Measurements from ENCODE around the gene RNF11. TPM values are rescaled to one million over a fixed set of nuclear protein-coding genes. Genes with fewer than 3 reads are reported as not detected.

RNF11 gene
- total RNA-seq, 1 donor from 2014 or later, result 126 TPM

DNA sequence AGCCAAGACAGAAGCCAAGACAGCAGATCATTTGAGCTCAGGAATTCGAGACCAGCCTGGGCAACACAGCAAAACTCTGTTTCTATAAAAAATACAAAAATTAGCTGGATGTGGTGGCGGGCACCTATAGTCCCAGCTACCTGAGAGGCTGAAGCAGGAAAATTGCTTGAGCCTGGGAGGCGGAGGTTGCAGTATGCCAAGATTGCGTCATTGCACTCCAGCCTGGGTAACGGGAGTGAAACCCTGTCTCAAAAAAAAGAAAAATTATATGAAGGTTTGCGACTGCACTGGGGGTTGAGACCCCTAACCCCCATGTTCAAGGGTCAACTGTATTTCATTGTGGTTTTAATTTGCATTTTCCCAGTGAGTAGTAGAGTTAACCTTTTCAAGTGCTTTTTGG, 16.3 kb downstream of the RNF11 start:
- Mint-ChIP-seq H3K27me3 (ENCODE audit: low read depth, unreplicated experiment) (no peaks in the 10 kb centered on the region), H3K4me1 (ENCODE audit: low read depth, unreplicated experiment) (peaks cover 11% of the 10 kb centered on the region), H3K9me3 (ENCODE audit: unreplicated experiment) (no peaks in the 10 kb centered on the region), H3K36me3 (ENCODE audit: low read depth, unreplicated experiment) (no peaks in the 10 kb centered on the region), H3K4me3 (ENCODE audit: unreplicated experiment) (no peak overlapping the region), H3K27ac (ENCODE audit: unreplicated experiment) (no peak overlapping the region)
- no peak for TF ChIP-seq EZH2 (IDR thresholded peaks at IDR 0.05; ENCODE audit: insufficient read depth, low read length)
- TF ChIP-seq, protein P1, sequence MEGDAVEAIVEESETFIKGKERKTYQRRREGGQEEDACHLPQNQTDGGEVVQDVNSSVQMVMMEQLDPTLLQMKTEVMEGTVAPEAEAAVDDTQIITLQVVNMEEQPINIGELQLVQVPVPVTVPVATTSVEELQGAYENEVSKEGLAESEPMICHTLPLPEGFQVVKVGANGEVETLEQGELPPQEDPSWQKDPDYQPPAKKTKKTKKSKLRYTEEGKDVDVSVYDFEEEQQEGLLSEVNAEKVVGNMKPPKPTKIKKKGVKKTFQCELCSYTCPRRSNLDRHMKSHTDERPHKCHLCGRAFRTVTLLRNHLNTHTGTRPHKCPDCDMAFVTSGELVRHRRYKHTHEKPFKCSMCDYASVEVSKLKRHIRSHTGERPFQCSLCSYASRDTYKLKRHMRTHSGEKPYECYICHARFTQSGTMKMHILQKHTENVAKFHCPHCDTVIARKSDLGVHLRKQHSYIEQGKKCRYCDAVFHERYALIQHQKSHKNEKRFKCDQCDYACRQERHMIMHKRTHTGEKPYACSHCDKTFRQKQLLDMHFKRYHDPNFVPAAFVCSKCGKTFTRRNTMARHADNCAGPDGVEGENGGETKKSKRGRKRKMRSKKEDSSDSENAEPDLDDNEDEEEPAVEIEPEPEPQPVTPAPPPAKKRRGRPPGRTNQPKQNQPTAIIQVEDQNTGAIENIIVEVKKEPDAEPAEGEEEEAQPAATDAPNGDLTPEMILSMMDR (IDR thresholded peaks at IDR 0.05; ENCODE audit: insufficient read depth, low read depth, low read length), result no peak
- H3K36me3 ChIP-seq (ENCODE audit: insufficient read depth, low read length), result no peaks in the 10 kb centered on the region
- no peak overlapping the region for H3K4me3 ChIP-seq (ENCODE audit: insufficient read depth, low read depth, low read length)
- peaks cover 85% of the 10 kb centered on the region for H4K20me1 ChIP-seq (ENCODE audit: insufficient read depth, low read length)
- H3K79me2 ChIP-seq (ENCODE audit: insufficient read depth, low read length), result peaks cover 99% of the 10 kb centered on the region
- H2AFZ ChIP-seq (ENCODE audit: low read depth, low read length), result no peak overlapping the region
- no peaks in the 10 kb centered on the region for H3K27me3 ChIP-seq (ENCODE audit: insufficient read depth, low read length)
- FAIRE-seq, result no peak
- H3K4me2 ChIP-seq (ENCODE audit: low read length), result no peak overlapping the region
- peaks cover 7% of the 10 kb centered on the region for H3K4me1 ChIP-seq (ENCODE audit: insufficient read depth, low read length)
- no peak for DNase-seq (ENCODE audit: low read depth)
- H3K27ac ChIP-seq (ENCODE audit: low read depth, low read length), result no peak overlapping the region
- H3K9ac ChIP-seq (ENCODE audit: low read length), result no peak overlapping the region
- H3K9me3 ChIP-seq (ENCODE audit: insufficient read depth, low read depth, low read length), result no peaks in the 10 kb centered on the region

DNA sequence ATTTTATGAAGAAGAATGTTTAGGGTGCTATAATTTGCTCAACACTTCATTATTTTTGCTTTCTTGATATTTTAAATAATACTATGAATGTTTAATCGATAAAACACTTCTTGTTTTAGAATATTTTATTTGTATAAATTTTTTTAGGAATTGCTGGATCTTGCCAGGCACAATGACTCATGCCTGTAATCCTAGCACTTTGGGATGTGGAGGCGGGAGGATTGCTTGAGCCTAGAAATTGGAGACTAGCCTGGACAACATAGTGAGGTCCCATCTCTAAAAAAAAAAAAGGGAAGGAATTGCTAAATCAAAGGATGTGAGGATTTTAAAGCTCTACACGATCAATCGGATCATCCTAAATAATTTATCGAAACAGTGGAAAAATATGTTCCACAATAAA, 17.6 kb downstream of the RNF11 start:
- Mint-ChIP-seq H3K27ac (ENCODE audit: unreplicated experiment) (no peak overlapping the region), H3K4me3 (ENCODE audit: unreplicated experiment) (no peak overlapping the region), H3K9me3 (ENCODE audit: unreplicated experiment) (no peaks in the 10 kb centered on the region), H3K27me3 (ENCODE audit: low read depth, unreplicated experiment) (no peaks in the 10 kb centered on the region), H3K4me1 (ENCODE audit: low read depth, unreplicated experiment) (peaks cover 19% of the 10 kb centered on the region), H3K36me3 (ENCODE audit: low read depth, unreplicated experiment) (no peaks in the 10 kb centered on the region)
- no peak overlapping the region for H2AFZ ChIP-seq (ENCODE audit: low read depth, low read length)
- H3K9ac ChIP-seq (ENCODE audit: low read length), result no peak overlapping the region
- H4K20me1 ChIP-seq (ENCODE audit: insufficient read depth, low read length), result peaks cover 85% of the 10 kb centered on the region
- no peak for FAIRE-seq
- H3K4me3 ChIP-seq (ENCODE audit: insufficient read depth, low read depth, low read length), result no peak overlapping the region
- DNase-seq (ENCODE audit: low read depth), result no peak
- H3K27ac ChIP-seq (ENCODE audit: low read depth, low read length), result no peak overlapping the region
- H3K27me3 ChIP-seq (ENCODE audit: insufficient read depth, low read length), result no peaks in the 10 kb centered on the region
- H3K36me3 ChIP-seq (ENCODE audit: insufficient read depth, low read length), result no peaks in the 10 kb centered on the region
- TF ChIP-seq, protein P1 (IDR thresholded peaks at IDR 0.05; ENCODE audit: insufficient read depth, low read depth, low read length), result no peak
- no peak for TF ChIP-seq EZH2 (IDR thresholded peaks at IDR 0.05; ENCODE audit: insufficient read depth, low read length)
- H3K9me3 ChIP-seq (ENCODE audit: insufficient read depth, low read depth, low read length), result no peaks in the 10 kb centered on the region
- peaks cover 8% of the 10 kb centered on the region for H3K4me1 ChIP-seq (ENCODE audit: insufficient read depth, low read length)
- H3K79me2 ChIP-seq (ENCODE audit: insufficient read depth, low read length), result peaks cover 99% of the 10 kb centered on the region
- no peak overlapping the region for H3K4me2 ChIP-seq (ENCODE audit: low read length)

DNA sequence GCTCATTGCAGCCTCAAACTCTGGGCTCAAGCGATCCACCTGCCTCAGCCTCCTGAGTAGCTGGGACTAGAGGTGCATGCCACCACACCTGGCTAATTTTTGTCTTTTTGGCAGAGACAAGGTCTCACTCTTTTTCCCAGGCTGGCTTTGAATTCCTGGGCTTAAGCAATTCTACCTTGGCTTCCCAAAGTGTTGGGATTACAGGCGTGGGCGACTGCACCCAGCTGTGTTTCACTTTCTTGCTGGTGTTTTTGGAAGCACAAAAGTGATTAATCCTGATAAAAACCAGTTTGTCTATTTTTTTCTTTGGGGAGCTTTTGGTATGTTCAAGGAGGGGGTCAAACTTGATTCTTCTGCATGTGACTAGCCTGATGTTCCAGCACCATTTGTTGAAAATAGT, 19.3 kb downstream of the RNF11 start:
- Mint-ChIP-seq H3K4me3 (ENCODE audit: unreplicated experiment) (no peak overlapping the region), H3K4me1 (ENCODE audit: low read depth, unreplicated experiment) (peaks cover 36% of the 10 kb centered on the region), H3K36me3 (ENCODE audit: low read depth, unreplicated experiment) (no peaks in the 10 kb centered on the region), H3K9me3 (ENCODE audit: unreplicated experiment) (no peaks in the 10 kb centered on the region), H3K27me3 (ENCODE audit: low read depth, unreplicated experiment) (no peaks in the 10 kb centered on the region), H3K27ac (ENCODE audit: unreplicated experiment) (no peak overlapping the region)
- FAIRE-seq (no peak), DNase-seq (ENCODE audit: low read depth) (peak; percentile 43)
- Histone ChIP-seq H3K27ac (ENCODE audit: low read depth, low read length) (no peak overlapping the region), H3K9me3 (ENCODE audit: insufficient read depth, low read depth, low read length) (no peaks in the 10 kb centered on the region), H3K27me3 (ENCODE audit: insufficient read depth, low read length) (no peaks in the 10 kb centered on the region), H3K4me2 (ENCODE audit: low read length) (no peak overlapping the region), H3K4me3 (ENCODE audit: insufficient read depth, low read depth, low read length) (no peak overlapping the region), H3K4me1 (ENCODE audit: insufficient read depth, low read length) (peaks cover 18% of the 10 kb centered on the region), H4K20me1 (ENCODE audit: insufficient read depth, low read length) (peaks cover 83% of the 10 kb centered on the region), H2AFZ (ENCODE audit: low read depth, low read length) (no peak overlapping the region), H3K79me2 (ENCODE audit: insufficient read depth, low read length) (peaks cover 99% of the 10 kb centered on the region), H3K9ac (ENCODE audit: low read length) (no peak overlapping the region), H3K36me3 (ENCODE audit: insufficient read depth, low read length) (no peaks in the 10 kb centered on the region)
- no peak for TF ChIP-seq EZH2 (IDR thresholded peaks at IDR 0.05; ENCODE audit: insufficient read depth, low read length)
- TF ChIP-seq, protein P1 (IDR thresholded peaks at IDR 0.05; ENCODE audit: insufficient read depth, low read depth, low read length), result no peak
